K562 (cell line): Measurements from ENCODE around the gene ADAMTS1. TPM values are rescaled to one million over a fixed set of nuclear protein-coding genes. Genes with fewer than 3 reads are reported as not detected.

Experiments used
- EZH2 ChIP-seq: IDR thresholded peaks from 2 replicates; pipeline ENCODE4 v1.6.1; 2012; ENCODE audit warnings: low read depth, mild to moderate bottlenecking, inconsistent platforms, low read length, borderline replicate concordance
- GMEB1 ChIP-seq: fragments of 250-450 bp; sonication (Bioruptor Pico); IDR thresholded peaks from 2 replicates; pipeline ENCODE4 v1.4.0; 2020; ENCODE audit warnings: mild to moderate bottlenecking
- MEIS2 ChIP-seq: fragments of 450-650 bp; IDR thresholded peaks from 2 replicates; pipeline ENCODE4 v1.6.1; 2014; ENCODE audit warnings: mild to moderate bottlenecking; ENCODE audit not compliant: partially characterized antibody
- NR2C2 ChIP-seq, 2 experiments: fragments of 200-800 bp in 1 of 2; sonication (Bioruptor generic) in 1 of 2; sonication (generic) in 1 of 2; formaldehyde crosslinking in 1 of 2; IDR thresholded peaks; 2 replicates each; pipeline versions ENCODE4 v1.6.1 to v1.8.0; 2016 to 2022; ENCODE audit warnings: mild to moderate bottlenecking in 1 of 2, missing compliant biosample characterization in 1 of 2, missing genetic modification characterization in 1 of 2, missing genetic modification reagents in 1 of 2
- SP1 ChIP-seq: sonication (generic); formaldehyde crosslinking; IDR thresholded peaks from 2 replicates; pipeline ENCODE4 v1.8.1; 2022; ENCODE audit warnings: mild to moderate bottlenecking, missing genetic modification reagents
- ZNF140 ChIP-seq: fragments of 250-450 bp; sonication (Bioruptor Pico); IDR thresholded peaks from 2 replicates; pipeline ENCODE4 v1.8.0; 2021; ENCODE audit warnings: moderate library complexity, mild to moderate bottlenecking, inconsistent platforms
- ZNF232 ChIP-seq: sonication (generic); formaldehyde crosslinking; IDR thresholded peaks from 2 replicates; pipeline ENCODE4 v1.8.0; 2022; ENCODE audit warnings: mild to moderate bottlenecking, missing genetic modification reagents
- ZNF311 ChIP-seq: fragments of 250-450 bp; sonication (Bioruptor Pico); IDR thresholded peaks from 2 replicates; pipeline ENCODE4 v1.4.0; 2020; ENCODE audit warnings: mild to moderate bottlenecking, moderate library complexity
- ZNF507 ChIP-seq: conservative IDR thresholded peaks from 2 replicates; pipeline ENCODE4 v1.6.1; 2017; ENCODE audit warnings: missing genetic modification characterization, missing compliant biosample characterization
- ZNF592 ChIP-seq: fragments of 450-650 bp; IDR thresholded peaks from 2 replicates; pipeline ENCODE4 v1.6.1; 2017; ENCODE audit warnings: antibody characterized with exemption, mild to moderate bottlenecking
- ZNF639 ChIP-seq, 2 experiments: fragments of 200-800 bp in 1 of 2; sonication (Bioruptor generic) in 1 of 2; sonication (generic) in 1 of 2; formaldehyde crosslinking in 1 of 2; IDR thresholded peaks in 1 of 2; conservative IDR thresholded peaks in 1 of 2; 2 replicates each; pipeline versions ENCODE4 v1.5.0 to v1.6.1; 2016 to 2020; ENCODE audit warnings: missing compliant biosample characterization in 1 of 2, missing genetic modification characterization in 1 of 2, missing genetic modification reagents in 1 of 2
- polyA plus RNA-seq, 8 experiments: library from polyadenylated mRNA; depleted of rRNA in 4 of 8; stranded (reverse) in 5 of 8; unstranded in 3 of 8; fragments of >200 nt; fragmentation: Nextera tagmentation in 2 of 8; fragmentation: Illumina TruSeq in 1 of 8; extraction: Ambion mirVana in 2 of 8; extraction: Trizol in 1 of 8; gene quantifications; 2 replicates each; pipeline versions ENCODE4 v1.2.1 to v1.2.3, GENCODE V29; 2011 to 2014; ENCODE audit warnings: inconsistent platforms in 1 of 8, missing spikeins in 1 of 8
- total RNA-seq, 7 experiments: library from RNA; depleted of rRNA in 6 of 7; stranded (reverse); fragments of >200 nt in 6 of 7; fragmentation: Illumina TruSeq in 2 of 7; extraction: Trizol in 2 of 7; gene quantifications; 2 replicates each; pipeline versions ENCODE4 v1.2.1 to v1.2.3, GENCODE V29; 2011 to 2021; ENCODE audit warnings: low replicate concordance in 1 of 7

Gene ADAMTS1
- total and polyA plus RNA-seq, 9 of the 15 experiments (the other 6 are each of a cell fraction or from before 2014, with no cell fraction given), result 0.01 to 0.58 TPM; not detected in 7

GRCh38 chr21:26826801-26827200, 18.4 kb downstream of the ADAMTS1 start (continued):
- TF ChIP-seq ZNF639 (CRISPR knock-in tag; conservative IDR thresholded peaks at IDR 0.05 in 1 of 2, IDR thresholded peaks at IDR 0.05 in 1 of 2), result no peak
- no peak for TF ChIP-seq ZNF140 (CRISPR knock-in tag)
- no peak for TF ChIP-seq GMEB1 (CRISPR knock-in tag)
- TF ChIP-seq MEIS2, result no peak
- no peak for TF ChIP-seq SP1 (CRISPR knock-in tag)
- TF ChIP-seq NR2C2 (CRISPR knock-in tag; IDR thresholded peaks at IDR 0.05), result no peak
- no peak for TF ChIP-seq NR2C2 (tag; IDR thresholded peaks at IDR 0.05)
- no peak for TF ChIP-seq ZNF232 (CRISPR knock-in tag)
- no peak for TF ChIP-seq EZH2
- no peak for TF ChIP-seq ZNF311 (CRISPR knock-in tag)
- no peak for TF ChIP-seq ZNF507 (tag)
- no peak for TF ChIP-seq ZNF592
